GM18907 (cell line): ENCODE results near the gene EMC1.
"Not testable (repeated sequence)": the region's sequence is repeated elsewhere in the genome, so short reads cannot be mapped to it uniquely, and the experiment has no call there.

Experiments used
- ATAC-seq: cut with Tn5 transposase; IDR thresholded peaks from one replicate; pipeline ENCODE4 v1.9.1; 2021; ENCODE audit warnings: mild to moderate bottlenecking, moderate library complexity; ENCODE audit not compliant: unreplicated experiment

Gene EMC1

DNA sequence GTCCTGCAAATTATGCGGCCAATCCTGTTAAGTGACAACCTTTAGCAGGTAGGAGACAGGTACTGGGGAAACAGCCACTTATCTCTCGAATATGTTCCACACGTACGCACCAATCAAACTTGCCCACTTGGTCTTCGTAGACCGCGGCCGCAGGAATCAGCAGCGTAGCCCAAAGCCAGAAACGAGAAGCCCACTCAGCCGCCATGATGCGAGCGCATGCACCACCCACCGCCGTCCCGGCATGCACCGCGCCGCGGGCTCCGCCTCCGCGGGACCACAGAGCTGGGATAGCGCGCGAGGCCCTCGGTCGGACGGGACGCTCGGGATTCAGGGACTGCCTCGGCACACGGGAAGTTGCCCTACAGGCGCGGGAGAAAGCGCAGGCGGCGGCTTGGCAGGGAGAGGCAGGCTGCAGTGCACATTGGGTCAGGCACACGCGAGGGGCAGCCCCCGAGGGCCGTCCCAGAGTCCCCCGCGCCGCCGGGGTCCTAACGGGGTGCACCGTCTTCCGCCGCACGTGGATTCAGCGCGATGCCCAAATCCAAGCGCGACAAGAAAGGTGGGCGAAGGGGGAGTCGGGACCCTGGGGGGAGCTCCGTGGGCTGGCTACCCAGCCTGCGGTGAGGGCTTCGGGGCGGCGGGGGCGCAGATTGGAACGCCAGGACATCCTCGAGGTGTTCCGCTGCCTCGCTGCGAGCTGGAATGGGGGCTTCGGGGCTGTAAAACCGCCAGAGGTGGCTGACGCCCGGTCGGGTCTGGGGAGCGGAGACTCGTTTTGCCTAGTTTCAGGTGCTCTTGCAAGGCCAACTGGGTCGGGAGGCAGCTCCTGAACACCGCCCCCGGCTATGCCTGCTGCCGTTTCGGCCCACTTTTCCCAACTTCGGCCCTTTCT lies at the start of gene EMC1, which contains the start of gene MRTO4:
EMC1 (minus strand) TSS at position 220 of the 892 bp plus-strand sequence; CDS start at position 205, 15 bp downstream.
MRTO4 (plus strand) TSS at position 501 of the 892 bp plus-strand sequence; CDS start at position 532, 31 bp downstream.
- ATAC-seq = peak; percentile 74

DNA sequence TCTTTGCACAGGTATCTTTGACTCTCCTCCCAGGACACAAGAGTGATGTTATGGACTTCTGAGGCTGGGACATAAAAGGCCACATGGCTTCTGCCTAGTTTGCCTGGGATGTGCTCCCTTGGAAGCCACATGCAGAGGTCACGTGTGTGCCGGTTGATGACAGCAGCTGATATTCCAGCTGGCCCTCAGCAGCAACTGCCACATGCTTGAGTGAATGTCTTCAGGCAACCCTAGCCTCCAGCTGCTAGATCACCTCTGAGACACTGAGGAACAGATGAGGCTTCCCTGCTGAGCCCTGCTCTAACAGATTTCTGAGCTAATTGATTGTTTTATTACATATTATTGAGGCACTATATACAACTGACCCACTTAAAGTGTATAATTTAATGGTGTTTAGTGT lies 48.9 kb upstream of the EMC1 start:
- no peak for ATAC-seq

DNA sequence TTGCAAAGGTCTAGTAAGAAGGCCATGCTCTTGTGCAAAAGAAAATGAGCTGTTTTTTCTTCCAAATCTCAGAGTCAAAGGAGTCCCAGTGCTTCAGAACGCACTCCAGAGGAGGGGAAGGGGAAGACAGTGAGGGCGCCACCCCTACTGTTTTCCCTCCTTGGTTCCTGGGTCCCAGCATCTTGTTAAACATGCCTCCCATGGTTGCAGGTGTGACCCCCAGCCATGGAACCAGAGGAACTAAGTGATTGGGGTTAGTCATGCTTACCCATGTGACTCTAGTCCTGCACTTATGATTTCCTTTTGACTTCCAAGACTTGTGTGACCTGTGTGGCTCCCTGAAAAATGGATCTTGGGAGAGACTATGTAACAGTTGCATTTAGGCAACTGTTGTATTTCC lies 43.3 kb upstream of the EMC1 start:
- no peak for ATAC-seq

DNA sequence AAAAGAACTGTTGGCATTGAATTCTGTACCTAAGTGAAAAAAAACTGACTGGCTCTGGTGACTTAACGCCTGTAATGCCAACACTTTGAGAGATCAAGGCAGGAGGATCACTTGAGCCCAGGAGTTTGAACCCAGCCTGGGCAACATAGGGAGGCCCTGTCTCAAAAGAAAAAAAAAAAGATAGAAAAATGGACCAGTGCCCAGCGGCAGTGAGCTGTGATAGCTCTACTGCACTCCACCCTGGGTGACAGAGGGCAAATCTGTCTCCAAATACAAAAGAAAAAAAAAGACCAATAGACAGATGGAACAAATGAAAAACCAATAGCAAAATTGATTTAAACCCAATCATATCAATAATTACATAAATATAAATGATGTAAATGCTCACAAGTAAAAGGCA lies 37.9 kb upstream of the EMC1 start:
- ATAC-seq = no peak

DNA sequence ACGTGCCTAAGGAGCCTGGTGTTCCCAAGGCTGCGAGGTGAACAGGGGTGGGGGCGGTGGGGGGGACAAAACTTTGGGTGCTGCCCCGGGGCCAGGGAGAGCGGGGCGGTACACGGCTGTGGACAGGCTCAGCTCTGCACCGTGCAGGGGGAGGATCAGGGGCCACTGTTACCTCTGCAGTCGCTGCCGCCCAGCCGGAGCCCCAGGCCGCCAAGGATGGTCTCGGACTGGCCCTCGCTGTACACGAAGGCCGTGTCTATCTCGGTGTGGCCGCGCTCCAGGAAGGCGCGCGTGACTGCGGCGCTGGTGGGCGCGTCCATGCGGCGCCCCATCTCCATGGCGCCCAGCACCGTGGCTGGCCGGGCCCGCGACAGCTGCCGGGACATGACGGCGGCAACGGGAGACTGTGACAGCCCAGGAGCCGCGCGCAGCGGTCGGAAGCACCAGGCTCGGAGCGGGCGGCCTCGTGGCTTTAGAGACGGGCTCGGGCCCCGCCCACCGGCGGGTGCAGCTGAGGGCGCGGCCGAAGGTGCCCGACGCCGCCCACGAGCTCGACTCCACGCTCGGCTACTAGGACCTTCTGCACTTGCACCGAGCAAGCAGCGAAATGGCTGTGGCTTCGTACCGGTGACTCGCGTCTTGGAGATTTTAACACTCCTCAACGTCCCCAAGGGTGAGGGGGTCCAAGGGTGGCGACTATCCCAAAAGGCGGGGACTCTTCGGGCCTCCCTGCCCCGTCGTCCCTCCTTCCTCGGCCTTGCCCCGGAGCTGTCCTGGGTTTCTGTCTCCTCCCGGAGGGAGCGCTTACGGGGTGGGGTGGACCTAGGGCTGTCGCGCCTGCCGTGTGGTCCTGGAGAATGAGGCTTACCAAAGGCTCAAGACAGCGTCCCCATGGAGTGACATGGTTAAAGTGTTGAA lies 37.3 kb upstream of the EMC1 start, which contains the start of gene AKR7A3:
AKR7A3 (minus strand) TSS at position 447 of the 918 bp plus-strand sequence; CDS start at position 386, 61 bp downstream.
- ATAC-seq = not testable (repeated sequence)

DNA sequence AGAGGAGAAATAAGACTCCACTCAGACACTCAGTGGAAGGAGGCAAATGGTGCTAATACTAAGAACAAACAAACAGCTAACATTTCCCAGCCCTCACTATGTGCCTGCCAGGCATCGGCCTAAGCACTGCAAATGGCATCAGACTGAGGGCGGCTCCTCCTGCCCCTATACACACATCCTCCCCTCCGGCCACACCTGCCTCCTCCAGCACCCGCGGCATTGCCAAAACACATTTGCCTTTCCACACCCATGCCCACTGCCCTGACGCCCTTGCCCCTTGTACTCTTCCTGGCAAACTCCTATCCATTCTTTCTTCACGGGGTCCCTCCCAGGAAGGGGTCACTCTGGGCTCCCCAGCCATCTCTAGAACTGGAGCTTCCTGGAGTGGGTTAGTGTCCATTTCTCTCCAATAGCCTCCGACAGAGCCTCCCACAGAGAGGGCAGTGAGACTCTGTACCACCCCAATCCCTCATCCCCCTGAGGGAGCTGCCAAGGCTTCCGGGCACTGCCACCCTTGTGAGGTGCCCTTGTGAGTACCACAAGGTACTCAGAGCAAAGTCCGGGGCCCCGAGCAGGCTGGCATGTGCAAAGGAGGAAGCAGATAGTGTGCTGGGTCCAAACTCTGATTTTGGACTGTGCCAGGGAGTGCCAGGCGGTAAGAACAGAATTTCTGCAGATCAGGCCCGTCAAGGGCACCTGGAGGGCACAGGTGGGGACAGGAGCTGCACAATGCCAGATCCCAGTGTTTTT lies 36.3 kb upstream of the EMC1 start:
- no peak for ATAC-seq

DNA sequence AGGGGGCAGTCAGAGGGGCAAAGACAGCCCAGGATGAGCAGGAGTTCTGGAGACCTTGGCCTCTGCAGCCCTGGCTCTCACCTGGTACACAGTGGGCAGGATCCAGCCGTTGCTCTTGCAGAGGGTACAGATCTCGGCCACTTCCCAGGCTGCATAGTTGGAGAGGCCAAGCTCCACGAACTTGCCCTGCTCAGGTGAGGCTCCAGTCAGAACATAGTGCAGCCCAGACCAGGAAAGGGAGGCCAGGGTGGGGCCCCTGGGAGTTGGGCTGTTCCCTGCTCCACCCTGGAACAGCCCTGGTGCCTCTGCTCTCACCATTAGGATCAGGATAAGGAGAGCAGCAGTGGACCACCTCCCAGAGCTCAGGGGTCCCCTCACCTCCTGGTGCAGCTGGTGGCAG lies 34.5 kb upstream of the EMC1 start:
- ATAC-seq = not testable (repeated sequence)

DNA sequence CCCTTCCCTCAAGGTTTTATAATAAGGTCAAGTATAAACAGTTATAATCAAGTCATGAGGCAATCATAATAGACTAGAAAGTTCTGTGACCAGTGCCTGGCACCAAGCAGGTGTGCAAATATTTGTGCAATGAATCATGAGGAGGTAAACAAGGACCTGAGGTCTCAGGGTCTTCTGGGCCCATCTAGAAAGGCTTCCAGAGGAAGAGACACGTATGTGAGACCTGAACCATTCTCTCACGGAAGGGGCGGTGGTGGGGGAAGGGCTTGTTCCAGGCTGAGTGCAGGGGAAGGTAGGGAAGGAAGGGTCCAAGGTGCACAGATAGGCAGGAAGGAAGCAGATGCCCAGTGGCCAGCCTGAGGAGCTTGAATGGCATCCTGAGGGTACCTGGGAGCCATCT lies 34.0 kb upstream of the EMC1 start:
- not testable (repeated sequence) for ATAC-seq

DNA sequence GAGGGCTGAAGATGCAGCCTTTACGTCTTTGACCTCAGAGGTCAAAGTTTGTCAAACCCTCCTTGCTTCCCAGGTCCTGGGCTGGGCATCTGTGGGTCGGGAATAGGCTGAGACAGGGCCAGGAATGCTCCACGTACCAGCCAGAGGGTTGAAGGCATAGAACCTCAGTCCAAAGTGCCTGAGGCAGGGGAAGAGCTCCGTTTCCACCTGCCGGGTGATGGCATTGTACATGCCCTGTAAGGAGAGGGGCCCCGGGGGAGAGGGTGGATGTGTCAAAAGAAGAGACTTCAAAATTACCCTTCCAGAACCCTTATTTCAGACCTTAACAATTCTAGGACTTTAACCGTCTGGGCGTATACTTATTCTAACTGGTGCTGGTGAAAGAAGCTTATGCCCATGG lies 33.6 kb upstream of the EMC1 start:
- ATAC-seq = no peak

DNA sequence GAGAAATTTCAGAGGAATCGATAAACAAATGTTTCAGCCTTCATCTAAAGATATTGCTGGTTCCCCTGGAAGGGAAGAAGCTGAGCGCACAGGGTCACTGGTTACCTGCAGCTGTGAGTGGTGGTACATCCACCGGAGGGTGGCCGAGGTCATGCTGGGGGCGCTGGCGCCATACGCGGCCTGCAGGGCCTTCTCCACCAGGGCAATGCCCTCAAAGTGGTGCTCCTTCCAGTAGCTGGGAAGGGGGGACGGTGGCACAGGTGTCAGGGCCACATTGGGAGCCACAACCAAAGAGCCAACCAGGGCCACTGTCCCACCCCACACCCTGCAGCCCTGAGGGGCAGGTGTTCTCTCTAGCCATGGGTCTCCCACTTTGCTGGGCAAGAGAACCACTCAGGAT lies 32.6 kb upstream of the EMC1 start:
- ATAC-seq = no peak

DNA sequence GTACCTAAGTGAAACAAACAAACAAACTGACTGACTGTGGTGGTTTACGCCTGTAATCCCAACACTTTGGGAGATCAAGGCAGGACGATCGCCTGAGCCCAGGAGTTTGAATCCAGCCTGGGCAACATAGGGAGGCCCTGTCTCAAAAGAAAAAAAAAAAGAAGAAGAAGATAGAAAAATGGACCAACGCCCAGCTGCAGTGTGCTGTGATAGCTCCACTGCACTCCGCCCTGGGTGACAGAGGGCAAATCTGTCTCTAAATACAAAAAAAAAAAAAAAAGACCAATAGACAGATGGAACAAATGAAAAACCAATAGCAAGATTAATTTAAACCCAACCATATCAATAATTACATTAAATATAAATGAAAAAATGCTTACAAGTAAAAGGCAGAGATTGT lies 23.3 kb upstream of the EMC1 start:
- no peak for ATAC-seq

DNA sequence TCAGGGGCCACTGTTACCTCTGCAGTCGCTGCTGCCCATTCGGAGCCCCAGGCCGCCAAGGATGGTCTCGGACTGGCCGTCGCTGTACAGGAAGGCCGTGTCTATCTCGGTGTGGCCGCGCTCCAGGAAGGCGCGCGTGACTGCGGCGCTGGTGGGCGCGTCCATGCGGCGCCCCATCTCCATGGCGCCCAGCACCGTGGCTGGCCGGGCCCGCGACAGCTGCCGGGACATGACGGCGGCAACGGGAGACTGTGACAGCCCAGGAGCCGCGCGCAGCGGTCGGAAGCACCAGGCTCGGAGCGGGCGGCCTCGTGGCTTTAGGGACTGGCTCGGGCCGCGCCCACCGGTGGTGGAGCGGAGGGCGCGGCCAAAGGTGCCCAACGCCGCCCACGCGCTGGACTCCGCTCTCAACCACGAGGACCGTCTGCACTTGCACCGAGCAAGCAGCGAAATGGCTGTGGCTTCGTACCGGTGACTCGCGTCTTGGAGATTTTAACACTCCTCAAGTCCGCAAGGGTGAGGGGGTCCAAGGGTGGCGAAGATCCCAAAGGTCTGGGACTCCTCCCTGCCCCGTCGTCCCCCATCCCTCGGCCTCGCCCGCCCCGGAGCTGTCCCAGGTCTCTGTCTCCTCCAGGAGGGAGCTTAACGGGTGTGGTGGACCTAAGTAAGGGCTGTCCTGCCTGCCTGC lies 22.7 kb upstream of the EMC1 start:
- ATAC-seq = not testable (repeated sequence)

DNA sequence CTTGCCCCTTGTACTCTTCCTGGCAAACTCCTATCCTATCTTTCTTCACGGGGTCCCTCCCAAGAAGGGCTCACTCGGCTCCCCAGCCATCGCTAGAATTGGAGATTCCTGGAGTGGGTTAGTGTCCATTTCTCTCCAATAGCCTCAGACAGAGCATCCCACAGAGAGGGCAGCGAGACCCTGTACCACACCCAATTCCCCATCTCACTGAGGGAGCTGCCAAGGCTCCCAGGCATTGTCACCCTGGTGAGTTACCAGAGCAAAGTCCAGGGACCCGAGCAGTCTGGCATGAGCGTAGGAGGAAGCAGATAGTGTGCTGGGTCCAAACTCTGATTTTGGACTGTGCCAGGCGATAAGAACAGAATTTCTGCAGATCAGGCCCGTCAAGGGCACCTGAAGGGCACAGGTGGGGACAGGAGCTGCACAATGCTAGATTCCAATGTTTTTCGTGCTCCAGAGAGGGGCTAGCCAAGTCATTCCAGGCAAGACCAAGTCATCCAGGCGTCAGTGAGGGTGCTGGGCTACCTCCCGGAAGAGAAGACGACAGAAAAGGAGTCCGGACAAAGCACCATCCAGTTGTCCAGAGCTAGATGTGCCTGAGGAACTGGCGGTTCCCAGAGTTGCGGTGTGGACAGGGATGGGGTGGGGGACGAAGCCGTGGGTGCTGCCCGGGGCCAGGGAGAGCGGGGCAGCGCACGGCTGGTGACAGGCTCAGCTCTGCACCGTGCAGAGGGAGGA lies 22.0 kb upstream of the EMC1 start:
- ATAC-seq = no peak

DNA sequence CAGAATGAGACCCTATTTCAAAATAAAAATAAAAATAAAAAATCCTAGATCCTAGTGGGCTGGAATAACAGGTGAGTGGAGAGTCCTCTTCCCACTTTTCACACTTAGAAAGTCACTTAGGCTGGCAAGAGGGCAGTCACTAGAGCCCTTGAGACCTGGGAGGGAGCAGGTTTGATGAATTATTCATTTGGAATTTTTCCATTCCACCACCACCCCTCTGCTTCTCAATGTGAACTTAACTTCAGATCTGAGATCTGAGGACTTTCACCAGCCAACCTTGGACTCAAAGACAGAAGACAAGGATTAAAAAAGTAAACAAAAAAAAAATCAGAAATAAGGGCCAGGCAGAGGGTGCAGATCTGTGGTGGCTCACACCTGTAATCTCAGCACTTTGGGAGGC lies 20.7 kb upstream of the EMC1 start:
- ATAC-seq = no peak

DNA sequence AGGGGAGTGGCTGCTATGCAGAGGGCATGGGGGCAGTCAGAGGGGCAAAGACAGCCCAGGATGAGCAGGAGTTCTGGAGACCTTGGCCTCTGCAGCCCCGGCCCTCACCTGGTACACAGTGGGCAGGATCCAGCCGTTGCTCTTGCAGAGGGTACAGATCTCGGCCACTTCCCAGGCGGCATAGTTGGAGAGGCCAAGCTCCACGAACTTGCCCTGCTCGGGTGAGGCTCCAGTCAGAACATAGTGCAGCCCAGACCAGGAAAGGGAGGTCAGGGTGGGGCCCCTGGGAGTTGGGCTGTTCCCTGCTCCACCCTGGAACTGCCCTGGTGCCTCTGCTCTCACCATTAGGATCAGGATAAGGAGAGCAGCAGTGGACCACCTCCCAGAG lies 19.0 kb upstream of the EMC1 start:
- not testable (repeated sequence) for ATAC-seq

DNA sequence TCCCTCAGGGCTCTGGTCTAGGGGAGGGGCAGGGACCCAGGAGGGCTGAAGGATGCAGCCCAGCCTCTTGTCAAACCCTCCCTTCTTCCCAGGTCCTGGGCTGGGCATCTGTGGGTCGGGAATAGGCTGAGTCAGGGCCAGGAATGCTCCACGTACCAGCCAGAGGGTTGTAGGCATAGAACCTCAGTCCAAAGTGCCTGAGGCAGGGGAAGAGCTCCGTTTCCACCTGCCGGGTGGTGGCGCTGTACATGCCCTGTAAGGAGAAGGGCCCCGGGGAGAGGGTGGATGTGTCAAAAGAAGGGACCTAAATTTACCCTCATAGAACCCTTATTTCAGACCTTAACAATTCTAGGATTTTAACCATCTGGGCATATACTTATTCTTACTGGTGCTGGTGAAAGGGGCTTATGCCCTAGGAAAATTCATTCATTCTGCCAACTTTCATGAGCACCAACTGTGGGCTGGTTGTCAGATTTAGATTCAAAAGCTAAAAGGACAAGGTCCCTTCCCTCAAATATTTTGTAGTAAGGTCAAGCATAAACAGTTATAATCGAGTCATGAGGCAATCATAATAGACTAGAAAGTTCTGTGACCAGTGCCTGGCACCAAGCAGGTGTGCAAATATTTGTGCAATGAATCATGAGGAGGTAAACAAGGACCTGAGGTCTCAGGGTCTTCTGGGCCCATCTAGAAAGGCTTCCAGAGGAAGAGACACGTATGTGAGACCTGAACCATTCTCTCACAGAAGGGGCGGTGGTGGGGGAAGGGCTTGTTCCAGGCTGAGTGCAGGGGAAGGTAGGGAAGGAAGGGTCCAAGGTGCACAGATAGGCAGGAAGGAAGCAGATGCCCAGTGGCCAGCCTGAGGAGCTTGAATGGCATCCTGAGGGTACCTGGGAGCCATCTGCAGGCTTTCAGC lies 18.4 kb upstream of the EMC1 start:
- ATAC-seq = not testable (repeated sequence)

DNA sequence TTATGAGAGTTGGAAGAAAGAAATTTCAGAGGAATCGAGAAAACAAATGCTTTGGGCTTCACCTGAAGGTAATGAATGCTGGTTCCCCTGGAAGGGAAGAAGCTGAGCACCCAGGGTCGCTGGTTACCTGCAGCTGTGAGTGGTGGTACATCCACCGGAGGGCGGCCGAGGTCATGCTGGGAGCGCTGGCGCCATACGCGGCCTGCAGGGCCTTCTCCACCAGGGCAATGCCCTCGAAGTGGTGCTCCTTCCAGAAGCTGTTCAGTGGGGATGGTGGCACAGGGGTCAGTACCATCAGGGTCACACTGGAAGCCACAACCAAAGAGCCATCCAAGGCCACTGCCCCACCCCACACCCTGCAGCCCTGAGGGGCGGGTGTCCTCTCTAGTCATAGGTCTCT lies 17.1 kb upstream of the EMC1 start:
- no peak for ATAC-seq

DNA sequence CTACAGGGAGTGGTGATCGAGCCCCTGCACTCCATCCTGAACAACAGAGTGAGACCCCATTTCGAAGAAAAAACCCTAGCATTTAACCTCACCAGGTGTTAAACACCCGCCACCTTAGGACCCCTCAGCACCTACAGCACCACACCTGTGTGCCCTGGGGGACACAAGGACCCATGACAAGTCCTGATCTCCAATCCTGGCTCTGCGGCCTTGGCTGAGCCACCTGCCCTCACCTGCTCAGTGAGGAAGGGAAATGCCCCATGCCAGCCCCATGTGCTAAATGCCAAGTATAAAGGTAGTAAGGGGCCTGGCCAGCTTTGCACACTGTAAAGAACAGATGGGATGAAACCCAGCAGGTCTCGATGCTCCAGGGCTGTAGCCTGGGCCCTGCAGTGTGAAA lies 11.4 kb upstream of the EMC1 start:
- no peak for ATAC-seq
